Body of pancreas (tissue), 4 donors: ENCODE data around the gene TAMALIN. TPM values are rescaled to one million over a fixed set of nuclear protein-coding genes. Genes with fewer than 3 reads are reported as not detected.

Experiments used
- ATAC-seq: fragments of 150-250 bp; one replicate; pipeline ENCODE4 v1.9.1; 2016
- DNase-seq, 4 donors: peaks; one replicate each; pipeline ENCODE4 v3.0.0-alpha.2; 2019
- H3K27ac ChIP-seq, 4 donors: fragments of 200-600 bp; sonication (generic); 1 replicate in 3 of 4; 2 replicates in 1 of 4; pipeline versions ENCODE4 v1.5.1 to v1.6.1; 2016 to 2019; ENCODE audit warnings: mild to moderate bottlenecking in 1 of 4, mixed read lengths in 1 of 4, moderate library complexity in 1 of 4
- H3K27me3 ChIP-seq, 2 donors: fragments of 200-600 bp; sonication (generic); one replicate each; pipeline ENCODE4 v1.6.0; 2016; ENCODE audit warnings: mild to moderate bottlenecking in 1 of 2
- H3K36me3 ChIP-seq, 2 donors: fragments of 200-600 bp; sonication (generic); replicated peaks in 1 of 2; 2 replicates each; pipeline ENCODE4 v1.5.1; 2016; ENCODE audit warnings: low read depth in 2 of 2; ENCODE audit not compliant: insufficient read depth in 1 of 2
- H3K4me1 ChIP-seq: fragments of 200-600 bp; sonication (generic); one replicate; pipeline ENCODE4 v1.6.0; 2016
- H3K4me3 ChIP-seq, 2 donors: fragments of 200-600 bp; sonication (generic); 1 replicate in 1 of 2; 2 replicates in 1 of 2; pipeline ENCODE4 v1.5.1; 2016 to 2019
- H3K9me3 ChIP-seq, 3 donors: fragments of 200-600 bp; sonication (generic); 1 replicate in 2 of 3; 2 replicates in 1 of 3; pipeline ENCODE4 v1.5.1; 2016
- CTCF ChIP-seq, 7 experiments: fragments of 450-650 bp in 4 of 7; fragments of 200-600 bp in 3 of 7; sonication (generic) in 3 of 7; IDR thresholded peaks; one replicate each; pipeline ENCODE4 v1.5.1; 2016 to 2019; ENCODE audit warnings: antibody characterized with exemption in 7 of 7
- POLR2A ChIP-seq, 3 donors: fragments of 450-650 bp; IDR thresholded peaks; one replicate each; pipeline ENCODE4 v1.6.1; 2016; ENCODE audit warnings: antibody characterized with exemption in 3 of 3, mild to moderate bottlenecking in 2 of 3
- WGBS, 2 donors: methylation state at CpG; one replicate each; pipeline ENCODE4 v1.1.5; 2017; 5-methylcytosine and 5-hydroxymethylcytosine counted together
- intact Hi-C: fragments of 100-400 bp; cut with DNase I; formaldehyde crosslinking; loops from one replicate; pipeline ENCODE4 v1.15.1; 2023
- total RNA-seq, 2 donors: library from RNA; depleted of rRNA; stranded (reverse); fragments of >200 nt; gene quantifications; one replicate each; pipeline ENCODE4 v1.1.0, GENCODE V29; 2016

TAMALIN gene
- total RNA-seq, 2 donors from 2014 or later: 7.0 to 19.4 TPM

- H3K4me1 ChIP-seq: peaks cover 74% of the 10 kb centered on the region
- no peaks in the 10 kb centered on the region for H3K27me3 ChIP-seq
- WGBS, 2 donors: 29 to 71% methylated on average over 1 of the region's 1 CpG
- no peak for TF ChIP-seq CTCF (IDR thresholded peaks at IDR 0.05)
- TF ChIP-seq POLR2A (IDR thresholded peaks at IDR 0.05): no peak
- H3K9me3 ChIP-seq: no peaks in the 10 kb centered on the region
- peak overlapping the region in 2 of 4 donors; percentile 16 to 59 for H3K27ac ChIP-seq
- H3K4me3 ChIP-seq: no peak overlapping the region
- H3K36me3 ChIP-seq: no peaks in the 10 kb centered on the region
- DNase-seq (no peak), ATAC-seq (no peak)
- intact Hi-C loops: no loop called here
Measured at GRCh38 chr12:51960488-51960887, 46.3 kb upstream of the TAMALIN start.

GRCh38 chr12:51960890-51961289 is 45.9 kb upstream of the TAMALIN start:
- intact Hi-C loops: no loop called here
- no peaks in the 10 kb centered on the region for H3K9me3 ChIP-seq
- DNase-seq (no peak), ATAC-seq (no peak)
- peak overlapping the region in 2 of 4 donors; percentile 59 to 69 for H3K27ac ChIP-seq
- H3K4me3 ChIP-seq: no peak overlapping the region
- WGBS, 2 donors: 73 to 85% methylated on average over 3 to 6 of the region's 6 CpGs
- peaks cover 70% of the 10 kb centered on the region for H3K4me1 ChIP-seq
- H3K36me3 ChIP-seq: no peaks in the 10 kb centered on the region
- no peaks in the 10 kb centered on the region for H3K27me3 ChIP-seq
- TF ChIP-seq CTCF (IDR thresholded peaks at IDR 0.05) (no peak), POLR2A (IDR thresholded peaks at IDR 0.05) (no peak)

- Histone ChIP-seq H3K27ac (peak overlapping the region in 3 of 4 donors; percentile 6 to 69 (median 59)), H3K27me3 (no peaks in the 10 kb centered on the region), H3K9me3 (no peaks in the 10 kb centered on the region), H3K4me1 (peaks cover 60% of the 10 kb centered on the region), H3K4me3 (no peak overlapping the region), H3K36me3 (no peaks in the 10 kb centered on the region)
- intact Hi-C loops: no loop called here
- DNase-seq (no peak), ATAC-seq (peak; percentile 44)
- 0% methylated on average over 1 of the region's 1 CpG for WGBS, 2 donors
- TF ChIP-seq CTCF (IDR thresholded peaks at IDR 0.05): no peak
- no peak for TF ChIP-seq POLR2A (IDR thresholded peaks at IDR 0.05)
Measured at GRCh38 chr12:51961834-51962233, 44.9 kb upstream of the TAMALIN start.

GRCh38 chr12:51962737-51963136 is 44.0 kb upstream of the TAMALIN start:
- no peak for TF ChIP-seq POLR2A (IDR thresholded peaks at IDR 0.05)
- TF ChIP-seq CTCF (IDR thresholded peaks at IDR 0.05): no peak
- intact Hi-C loops: no loop called here

GRCh38 chr12:51963477-51963876 is 43.3 kb upstream of the TAMALIN start:
- Histone ChIP-seq H3K4me3 (no peak overlapping the region), H3K9me3 (no peaks in the 10 kb centered on the region), H3K4me1 (peaks cover 50% of the 10 kb centered on the region), H3K36me3 (no peaks in the 10 kb centered on the region), H3K27me3 (no peaks in the 10 kb centered on the region), H3K27ac (no peak overlapping the region)
- no peak for TF ChIP-seq POLR2A (IDR thresholded peaks at IDR 0.05)
- WGBS, 2 donors: 96 to 97% methylated on average over 4 of the region's 4 CpGs
- ATAC-seq: no peak
- intact Hi-C loops: no loop called here
- no peak for DNase-seq

More at GRCh38 chr12:51962737-51963136, 44.0 kb upstream of the TAMALIN start:
- WGBS, 2 donors: 58 to 73% methylated on average over 3 of the region's 3 CpGs
- Histone ChIP-seq H3K9me3 (no peaks in the 10 kb centered on the region), H3K36me3 (no peaks in the 10 kb centered on the region), H3K27me3 (no peaks in the 10 kb centered on the region), H3K27ac (peak overlapping the region in 2 of 4 donors; percentile 29 to 69), H3K4me1 (peaks cover 54% of the 10 kb centered on the region), H3K4me3 (no peak overlapping the region)
- DNase-seq: no peak
- no peak for ATAC-seq
